ENCODE measurements around the gene CROCC. TPM values are rescaled to one million over a fixed set of nuclear protein-coding genes. Genes with fewer than 3 reads are reported as not detected.

The CROCC gene
- total and polyA plus RNA-seq, 8 donors: 14.0 to 942 (median 29.9) TPM

DNA sequence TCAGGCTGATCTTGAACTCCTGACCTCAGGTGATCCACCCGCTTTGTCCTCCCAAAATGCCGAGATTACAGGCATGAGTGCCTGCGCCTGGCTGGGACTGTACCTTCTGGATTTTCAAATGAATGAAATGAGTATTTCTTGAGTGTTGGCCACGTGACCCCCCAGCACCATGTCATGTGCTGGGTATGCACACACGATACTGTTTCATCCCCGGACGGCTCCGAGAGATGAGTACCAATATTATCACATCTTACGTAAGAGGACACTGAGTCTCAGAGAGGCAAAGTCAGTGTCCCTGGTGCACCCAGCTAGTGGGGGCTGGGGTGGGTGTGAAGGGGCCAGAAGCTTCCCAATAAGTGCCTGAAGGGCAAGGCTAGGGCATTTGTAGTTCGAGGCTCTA is 780 bp upstream of the CROCC start:
- peaks cover 0 to 18% (median 7%) of the 10 kb centered on the region in 3 donors for H3K27me3 ChIP-seq
- TF ChIP-seq EP300 (IDR thresholded peaks at IDR 0.05): no peak
- intact Hi-C loops (cut with DNase I; ENCODE audit: low total_unique reads): no loop called here
- peaks cover 0 to 14% (median 0%) of the 10 kb centered on the region in 4 donors for H3K36me3 ChIP-seq
- H3K27ac ChIP-seq: no peak overlapping the region
- H3K9me3 ChIP-seq: no peaks in the 10 kb centered on the region
- no peak overlapping the region for H3K4me3 ChIP-seq
- H3K4me1 ChIP-seq: peaks cover 6 to 30% (median 16%) of the 10 kb centered on the region in 4 donors
- DNase-seq: no peak
- WGBS, 5 donors: 87 to 92% (median 89%) methylated on average over 10 of the region's 10 CpGs

GRCh38 chr1:16922466-16922865 is 735 bp downstream of the CROCC start:
- peaks cover 0 to 14% (median 0%) of the 10 kb centered on the region in 4 donors for H3K36me3 ChIP-seq
- peaks cover 6 to 24% (median 17%) of the 10 kb centered on the region in 4 donors for H3K4me1 ChIP-seq
- H3K9me3 ChIP-seq: no peaks in the 10 kb centered on the region
- no peak overlapping the region for H3K4me3 ChIP-seq
- H3K27me3 ChIP-seq: peaks cover 0 to 18% (median 7%) of the 10 kb centered on the region in 3 donors
- intact Hi-C loops (cut with DNase I; ENCODE audit: low total_unique reads): no loop called here
- TF ChIP-seq EP300 (IDR thresholded peaks at IDR 0.05) (no peak), POLR2A (IDR thresholded peaks at IDR 0.05) (no peak), CTCF (IDR thresholded peaks at IDR 0.05) (no peak), POLR2AphosphoS5 (IDR thresholded peaks at IDR 0.05) (no peak)
- WGBS, 5 donors: 78 to 91% (median 89%) methylated on average over 10 of the region's 10 CpGs
- no peak for DNase-seq
- H3K27ac ChIP-seq: no peak overlapping the region

DNA sequence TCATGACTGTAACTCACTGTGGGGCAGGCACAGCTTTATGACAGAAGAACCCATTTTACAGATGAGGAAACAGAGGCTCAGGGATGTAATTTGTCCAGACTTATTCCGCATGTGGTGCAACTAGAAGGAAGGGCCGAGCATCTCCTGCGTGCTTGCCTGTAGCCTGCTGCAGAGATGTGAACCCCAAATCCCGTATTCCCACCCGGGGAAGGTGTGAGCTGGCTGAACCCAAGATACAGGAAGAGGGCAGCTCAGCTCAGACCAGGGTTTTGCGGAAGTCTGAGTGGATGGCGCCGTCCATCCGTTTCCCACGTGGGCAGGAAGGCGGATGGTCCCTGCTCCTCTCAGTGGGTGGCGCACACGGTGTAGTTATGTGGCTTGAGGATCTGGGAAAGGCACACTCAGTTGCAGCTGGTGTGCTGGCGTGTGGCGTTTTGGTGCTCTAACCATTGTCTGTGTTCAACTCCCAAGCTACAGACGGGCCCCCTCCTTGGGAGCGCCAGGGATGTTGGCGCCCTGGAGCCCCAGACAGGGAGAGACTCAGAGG is 1.2 kb downstream of the CROCC start:
- intact Hi-C loops (cut with DNase I; ENCODE audit: low total_unique reads): no loop called here

DNA sequence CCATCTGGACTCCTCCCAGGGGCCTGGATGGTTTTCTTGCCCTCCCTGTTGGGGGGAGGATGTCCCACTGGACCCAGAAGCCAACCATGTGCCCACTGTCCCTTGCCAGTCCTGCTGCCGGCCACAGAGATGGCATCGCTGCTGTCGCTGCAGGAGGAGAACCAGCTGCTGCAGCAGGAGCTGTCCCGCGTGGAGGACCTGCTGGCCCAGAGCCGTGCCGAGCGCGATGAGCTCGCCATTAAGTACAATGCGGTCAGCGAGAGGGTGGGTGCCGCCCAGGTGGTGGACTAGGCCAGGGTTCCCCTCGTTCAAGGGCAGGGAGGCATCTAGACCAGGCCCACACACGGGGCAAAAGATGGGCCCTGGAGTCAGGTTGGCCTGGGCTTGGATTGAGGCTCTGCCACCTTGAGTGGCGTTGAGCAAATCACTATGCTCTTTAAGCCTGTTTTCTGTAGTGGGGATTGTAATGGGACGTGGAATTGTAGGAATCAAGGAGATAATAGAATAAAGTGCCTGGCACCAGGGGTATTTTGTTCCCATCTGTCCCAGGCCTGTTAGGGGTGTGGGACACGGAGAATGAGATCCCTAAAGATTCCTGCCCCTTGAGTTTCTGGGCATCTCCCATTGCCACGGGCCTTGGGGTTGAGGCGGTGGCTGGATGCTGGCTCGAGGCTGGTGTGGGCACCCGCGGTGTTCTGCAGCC is 2.6 kb downstream of the CROCC start:
- peaks cover 6 to 24% (median 17%) of the 10 kb centered on the region in 4 donors for H3K4me1 ChIP-seq
- peaks cover 0 to 18% (median 7%) of the 10 kb centered on the region in 3 donors for H3K27me3 ChIP-seq
- H3K9me3 ChIP-seq: no peaks in the 10 kb centered on the region
- WGBS, 5 donors: 86 to 90% (median 87%) methylated on average over 23 of the region's 23 CpGs
- H3K36me3 ChIP-seq: peaks cover 0 to 9% (median 0%) of the 10 kb centered on the region in 4 donors
- intact Hi-C loops (cut with DNase I; ENCODE audit: low total_unique reads): no loop called here
- peak in 1 of 2 donors; percentile 25 for DNase-seq
- no peak overlapping the region for H3K27ac ChIP-seq
- TF ChIP-seq POLR2A (IDR thresholded peaks at IDR 0.05) (no peak), EP300 (IDR thresholded peaks at IDR 0.05) (no peak), POLR2AphosphoS5 (IDR thresholded peaks at IDR 0.05) (no peak), CTCF (IDR thresholded peaks at IDR 0.05) (no peak)
- no peak overlapping the region for H3K4me3 ChIP-seq

More for the DNA sequence above, 1.2 kb downstream of the CROCC start:
- TF ChIP-seq CTCF (IDR thresholded peaks at IDR 0.05): no peak
- TF ChIP-seq POLR2A (IDR thresholded peaks at IDR 0.05): no peak
- no peak for TF ChIP-seq POLR2AphosphoS5 (IDR thresholded peaks at IDR 0.05)
- no peak for TF ChIP-seq EP300 (IDR thresholded peaks at IDR 0.05)
- peak in 1 of 2 donors; percentile 73 for DNase-seq
- no peaks in the 10 kb centered on the region for H3K9me3 ChIP-seq
- no peak overlapping the region for H3K27ac ChIP-seq
- H3K36me3 ChIP-seq: peaks cover 0 to 14% (median 0%) of the 10 kb centered on the region in 4 donors
- 80 to 93% (median 85%) methylated on average over 18 of the region's 18 CpGs for WGBS, 5 donors
- H3K4me3 ChIP-seq: no peak overlapping the region
- H3K27me3 ChIP-seq: peaks cover 0 to 18% (median 7%) of the 10 kb centered on the region in 3 donors
- peaks cover 6 to 24% (median 17%) of the 10 kb centered on the region in 4 donors for H3K4me1 ChIP-seq
